MCF 10A (cell line): ENCODE measurements around the gene GPT2. TPM values are rescaled to one million over a fixed set of nuclear protein-coding genes. Genes with fewer than 3 reads are reported as not detected.

Experiments
- BruUV-seq: library from RNA; stranded (reverse); fragments of 400-500 nt; replicated peaks from 2 replicates; lab custom pipeline; 2021; lab: Mats Ljungman, UMichigan
- CTCF ChIA-PET: fragments of 300-600 bp; sonication (Branson Sonifier 250); formaldehyde crosslinking; extraction: SDS; loops from one replicate; lab custom pipeline; 2021; ENCODE audit warnings: antibody characterized with exemption, inconsistent platforms; lab: Yijun Ruan, JAX
- POLR2A ChIA-PET: fragments of 300-600, 350-650 bp; sonication (Branson Sonifier 250); formaldehyde crosslinking; extraction: SDS; loops from one replicate; lab custom pipeline; 2020; ENCODE audit warnings: antibody characterized with exemption, inconsistent platforms; lab: Yijun Ruan, JAX
- DNase-seq: peaks from one replicate; pipeline ENCODE4 v3.0.0-alpha.2; 2018; ENCODE audit not compliant: unreplicated experiment
- H3K27ac Mint-ChIP-seq: one replicate; pipeline ENCODE4 v1.8.0; 2022; ENCODE audit warnings: mild to moderate bottlenecking, low read depth, mixed read lengths; ENCODE audit not compliant: unreplicated experiment
- H3K27me3 Mint-ChIP-seq: one replicate; pipeline ENCODE4 v1.8.0; 2022; ENCODE audit warnings: mixed read lengths; ENCODE audit not compliant: insufficient read depth, unreplicated experiment
- H3K36me3 Mint-ChIP-seq: one replicate; pipeline ENCODE4 v1.8.0; 2022; ENCODE audit warnings: mild to moderate bottlenecking, moderate library complexity, mixed read lengths; ENCODE audit not compliant: insufficient read depth, unreplicated experiment
- H3K4me1 Mint-ChIP-seq: one replicate; pipeline ENCODE4 v1.8.0; 2022; ENCODE audit warnings: mixed read lengths; ENCODE audit not compliant: insufficient read depth, unreplicated experiment
- H3K4me3 Mint-ChIP-seq: one replicate; pipeline ENCODE4 v1.8.0; 2022; ENCODE audit warnings: mild to moderate bottlenecking, moderate library complexity, mixed read lengths; ENCODE audit not compliant: unreplicated experiment
- H3K9me3 Mint-ChIP-seq: one replicate; pipeline ENCODE4 v1.8.0; 2022; ENCODE audit warnings: mixed read lengths; ENCODE audit not compliant: unreplicated experiment
- intact Hi-C: fragments of 100-400 bp; cut with micrococcal nuclease; formaldehyde crosslinking; loops from 2 replicates; pipeline ENCODE4 v1.14.1; 2022
- total RNA-seq: library from RNA; stranded (reverse); gene quantifications from 2 replicates; pipeline ENCODE4 v1.2.3, GENCODE V29; 2022
- TF ChIP-seq, protein P1 (sequence below): fragments of 200-600 bp; IDR thresholded peaks from one replicate; pipeline ENCODE4 v1.8.0; 2022; ENCODE audit warnings: antibody characterized with exemption, mild to moderate bottlenecking; ENCODE audit not compliant: unreplicated experiment

Gene GPT2
- total RNA-seq, 1 experiment from 2014 or later = 60.6 TPM

DNA sequence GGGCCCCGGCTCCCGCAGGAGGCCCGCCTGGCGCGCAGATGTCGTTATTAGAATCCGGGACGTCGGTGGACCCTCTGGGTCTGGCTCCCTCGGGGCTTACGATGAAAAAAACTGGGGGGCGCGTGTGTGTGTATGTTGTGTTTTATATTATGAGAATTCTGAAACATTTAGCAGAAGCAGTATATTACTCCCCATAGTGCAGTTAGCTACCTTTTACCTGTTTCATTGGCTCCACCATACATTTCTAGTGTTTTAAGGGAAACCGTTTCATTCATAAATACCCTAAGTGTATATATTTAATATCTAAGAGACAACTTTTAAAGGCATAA is 89.8 kb downstream of the GPT2 start:
- Mint-ChIP-seq H3K36me3 (peaks cover 35% of the 10 kb centered on the region), H3K9me3 (no peaks in the 10 kb centered on the region), H3K4me1 (peaks cover 12% of the 10 kb centered on the region), H3K4me3 (peak overlapping the region; percentile 74), H3K27ac (peak overlapping the region; percentile 96), H3K27me3 (no peaks in the 10 kb centered on the region)
- ChIA-PET POLR2A (interaction anchor here (0.6 to 3.6 kb wide), 21 partner anchors 10 to 1270 kb away, joined by 3 to 32 read pairs (median 4); partner anchors contain the start of genes C16orf87, GPT2, ITFG1 and LONP2), CTCF (interaction anchor here (0.8 to 2.6 kb wide), 10 partner anchors 12 to 1191 kb away, joined by 3 to 11 read pairs (median 4); no protein-coding TSS in a partner anchor)
- intact Hi-C loops = loop anchor here (2.0 to 5.0 kb wide), 3 partner anchors 45 to 287 kb away; partner anchors contain the start of genes NETO2, ORC6 and VPS35
- DNase-seq = no peak
- TF ChIP-seq, protein P1, sequence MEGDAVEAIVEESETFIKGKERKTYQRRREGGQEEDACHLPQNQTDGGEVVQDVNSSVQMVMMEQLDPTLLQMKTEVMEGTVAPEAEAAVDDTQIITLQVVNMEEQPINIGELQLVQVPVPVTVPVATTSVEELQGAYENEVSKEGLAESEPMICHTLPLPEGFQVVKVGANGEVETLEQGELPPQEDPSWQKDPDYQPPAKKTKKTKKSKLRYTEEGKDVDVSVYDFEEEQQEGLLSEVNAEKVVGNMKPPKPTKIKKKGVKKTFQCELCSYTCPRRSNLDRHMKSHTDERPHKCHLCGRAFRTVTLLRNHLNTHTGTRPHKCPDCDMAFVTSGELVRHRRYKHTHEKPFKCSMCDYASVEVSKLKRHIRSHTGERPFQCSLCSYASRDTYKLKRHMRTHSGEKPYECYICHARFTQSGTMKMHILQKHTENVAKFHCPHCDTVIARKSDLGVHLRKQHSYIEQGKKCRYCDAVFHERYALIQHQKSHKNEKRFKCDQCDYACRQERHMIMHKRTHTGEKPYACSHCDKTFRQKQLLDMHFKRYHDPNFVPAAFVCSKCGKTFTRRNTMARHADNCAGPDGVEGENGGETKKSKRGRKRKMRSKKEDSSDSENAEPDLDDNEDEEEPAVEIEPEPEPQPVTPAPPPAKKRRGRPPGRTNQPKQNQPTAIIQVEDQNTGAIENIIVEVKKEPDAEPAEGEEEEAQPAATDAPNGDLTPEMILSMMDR = no peak
- TSS peak; percentile 92 for BruUV-seq

DNA sequence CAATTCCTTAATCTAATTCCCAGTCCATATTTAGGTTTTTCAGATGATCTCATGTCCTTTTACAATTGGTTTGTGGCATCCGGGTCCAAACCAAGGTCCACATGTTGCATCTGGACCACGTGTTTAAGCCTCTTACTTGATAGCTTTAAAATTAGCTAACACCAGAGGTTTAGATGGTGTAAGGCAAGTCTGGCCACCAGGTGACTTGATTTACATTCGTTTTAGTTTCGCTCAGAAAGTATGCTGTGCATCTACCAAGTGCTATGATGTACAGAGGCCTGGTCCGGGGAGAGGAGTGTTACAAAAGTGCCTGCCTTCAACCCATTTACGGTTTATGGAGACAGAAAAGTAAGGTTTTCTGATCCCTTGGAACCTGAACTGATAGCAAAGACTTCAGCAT is 90.2 kb downstream of the GPT2 start:
- BruUV-seq = no TSS peak
- Mint-ChIP-seq H3K27me3 (no peaks in the 10 kb centered on the region), H3K36me3 (peaks cover 31% of the 10 kb centered on the region), H3K4me3 (peak overlapping the region; percentile 74), H3K4me1 (peaks cover 12% of the 10 kb centered on the region), H3K9me3 (no peaks in the 10 kb centered on the region), H3K27ac (peak overlapping the region; percentile 96)
- POLR2A ChIA-PET = interaction anchor here (0.6 to 3.6 kb wide), 17 partner anchors 9 to 1221 kb away, joined by 3 to 32 read pairs (median 4); partner anchors contain the start of genes C16orf87, GPT2, ITFG1 and NETO2
- CTCF ChIA-PET = interaction anchor here (0.8 to 2.6 kb wide), 10 partner anchors 12 to 1191 kb away, joined by 3 to 11 read pairs (median 4); no protein-coding TSS in a partner anchor
- intact Hi-C loops = loop anchor here (5.0 kb wide), 1 partner anchor 287 kb away; the partner anchor contains the start of genes ORC6 and VPS35
- TF ChIP-seq, protein P1 = no peak
- DNase-seq = peak; percentile 23

DNA sequence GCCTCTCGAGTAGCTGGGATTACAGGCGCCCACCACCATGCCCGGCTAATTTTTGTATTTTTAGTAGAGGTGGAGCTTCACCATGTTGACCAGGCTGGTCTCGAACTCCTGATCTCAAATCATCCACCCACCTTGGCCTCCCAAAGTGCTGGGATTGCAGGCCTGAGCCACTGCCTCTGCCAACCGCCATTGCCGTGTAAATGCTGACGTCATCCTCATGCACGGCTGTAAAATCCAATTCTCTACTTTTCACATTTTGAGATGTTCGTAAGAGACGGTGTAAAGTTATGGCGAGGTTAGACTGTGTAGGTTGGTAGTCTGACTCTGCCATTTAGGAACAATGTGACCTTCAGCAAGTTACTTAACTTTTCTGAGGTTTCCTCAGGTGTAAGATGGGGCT is 91.0 kb downstream of the GPT2 start:
- BruUV-seq = no TSS peak
- H3K27ac Mint-ChIP-seq = no peak overlapping the region
- TF ChIP-seq, protein P1 = no peak
- peak overlapping the region; percentile 74 for H3K4me3 Mint-ChIP-seq
- POLR2A ChIA-PET = interaction anchor here (1.4 to 1.6 kb wide), 3 partner anchors 8 to 1220 kb away, joined by 4 to 5 read pairs (median 4); partner anchors contain the start of gene C16orf87
- no peak for DNase-seq
- intact Hi-C loops = no loop called here
- CTCF ChIA-PET = interaction anchor here (0.6 to 1.9 kb wide), 6 partner anchors 63 to 1183 kb away, joined by 3 to 6 read pairs (median 3); no protein-coding TSS in a partner anchor
- no peaks in the 10 kb centered on the region for H3K27me3 Mint-ChIP-seq
- peaks cover 12% of the 10 kb centered on the region for H3K4me1 Mint-ChIP-seq
- no peaks in the 10 kb centered on the region for H3K9me3 Mint-ChIP-seq
- peaks cover 23% of the 10 kb centered on the region for H3K36me3 Mint-ChIP-seq

DNA sequence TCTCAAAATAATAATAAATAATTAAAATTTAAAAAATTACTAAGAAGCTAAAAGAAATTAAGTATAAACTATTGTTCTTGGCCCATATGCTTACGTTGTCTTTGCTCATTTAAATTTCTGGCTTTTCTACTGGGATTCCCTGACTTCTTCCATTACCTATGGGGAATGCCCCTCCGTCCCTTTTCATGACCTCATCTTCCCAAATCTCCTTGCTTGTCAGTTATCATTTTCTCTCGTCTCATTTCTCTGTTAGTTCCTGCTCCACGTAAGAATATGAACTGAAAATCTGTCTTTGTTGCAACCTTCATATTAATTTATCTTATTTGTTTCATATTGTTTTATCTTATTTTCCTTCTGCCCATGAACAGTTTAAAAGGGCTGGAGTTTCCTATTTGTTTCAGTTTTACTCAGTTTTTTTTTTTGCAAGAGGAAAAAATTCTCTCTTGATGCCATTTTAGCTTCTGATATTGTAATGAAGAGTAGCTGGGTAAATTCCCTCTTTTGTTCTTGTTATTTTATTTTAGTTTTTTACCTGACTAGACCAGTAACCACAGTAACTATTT is 91.8 kb downstream of the GPT2 start:
- Mint-ChIP-seq H3K9me3 (no peaks in the 10 kb centered on the region), H3K27ac (no peak overlapping the region), H3K36me3 (peaks cover 16% of the 10 kb centered on the region), H3K27me3 (no peaks in the 10 kb centered on the region), H3K4me1 (peaks cover 12% of the 10 kb centered on the region), H3K4me3 (no peak overlapping the region)
- DNase-seq = no peak
- TF ChIP-seq, protein P1 = no peak
- CTCF ChIA-PET = interaction anchor here (1.9 kb wide), 1 partner anchor 165 kb away, joined by 6 read pairs; no protein-coding TSS in a partner anchor
- intact Hi-C loops = no loop called here
- no TSS peak for BruUV-seq
- POLR2A ChIA-PET = interaction anchor here (0.6 kb wide), 2 partner anchors 30 to 236 kb away, joined by 3 to 4 read pairs; no protein-coding TSS in a partner anchor
